HL-60/S4 (cell line): ENCODE results near the gene LRIF1.

ENCODE experiments used
- in situ Hi-C: fragments of 300-500 bp; cut with MboI; formaldehyde crosslinking; loops from 2 replicates; pipeline ENCODE4 v1.14.3; 2022; ENCODE audit warnings: low sequenced_read_pairs

The LRIF1 gene

GRCh38 chr1:110898734-110899457 lies 64.8 kb downstream of the LRIF1 start:
- in situ Hi-C loops, result no loop called here

GRCh38 chr1:110897681-110898080 lies 66.0 kb downstream of the LRIF1 start:
- in situ Hi-C loops, result no loop called here
